ENCODE data around the gene CABP7. TPM values are rescaled to one million over a fixed set of nuclear protein-coding genes. Genes with fewer than 3 reads are reported as not detected.

CABP7 gene
- total RNA-seq, 1 donor from 2014 or later, result not detected

- H3K27ac ChIP-seq, result no peak overlapping the region
- H3K9me3 ChIP-seq, result no peaks in the 10 kb centered on the region
- peaks cover 35% of the 10 kb centered on the region for H3K4me1 ChIP-seq
- no peaks in the 10 kb centered on the region for H3K27me3 ChIP-seq
- TF ChIP-seq POLR2A (IDR thresholded peaks at IDR 0.05) (no peak), POLR2AphosphoS5 (IDR thresholded peaks at IDR 0.05; ENCODE audit: insufficient read depth in 1 of 2, low read depth in 1 of 2) (no peak), CTCF (IDR thresholded peaks at IDR 0.05) (no peak)
- DNase-seq (ENCODE audit: extremely low spot score in 2 of 2), result no peak
- peaks cover 5 to 22% of the 10 kb centered on the region in 2 donors for H3K36me3 ChIP-seq
- H3K4me3 ChIP-seq, result peak overlapping the region; percentile 72 to 77
- intact Hi-C loops (cut with DNase I), result loop anchor here (10.0 kb wide), 1 partner anchor 67 kb away; the partner anchor contains the start of gene ASCC2
Measured at GRCh38 chr22:29768052-29768693, 48.4 kb downstream of the CABP7 start.

GRCh38 chr22:29769723-29770321 is 50.0 kb downstream of the CABP7 start:
- Histone ChIP-seq H3K27me3 (no peaks in the 10 kb centered on the region), H3K9me3 (no peaks in the 10 kb centered on the region), H3K27ac (no peak overlapping the region), H3K36me3 (peaks cover 5 to 22% of the 10 kb centered on the region in 2 donors), H3K4me1 (peaks cover 35% of the 10 kb centered on the region), H3K4me3 (no peak overlapping the region)
- intact Hi-C loops (cut with DNase I), result loop anchor here (10.0 kb wide), 1 partner anchor 65 kb away; the partner anchor contains the start of gene ASCC2
- TF ChIP-seq POLR2AphosphoS5 (IDR thresholded peaks at IDR 0.05; ENCODE audit: insufficient read depth in 1 of 2, low read depth in 1 of 2) (no peak), CTCF (IDR thresholded peaks at IDR 0.05) (no peak), POLR2A (IDR thresholded peaks at IDR 0.05) (no peak)
- no peak for DNase-seq (ENCODE audit: extremely low spot score in 2 of 2)

GRCh38 chr22:29772170-29772641 is 52.4 kb downstream of the CABP7 start:
- Histone ChIP-seq H3K9me3 (no peaks in the 10 kb centered on the region), H3K4me1 (peaks cover 22% of the 10 kb centered on the region), H3K4me3 (no peak overlapping the region), H3K27ac (no peak overlapping the region), H3K36me3 (peaks cover 5 to 22% of the 10 kb centered on the region in 2 donors), H3K27me3 (no peaks in the 10 kb centered on the region)
- DNase-seq (ENCODE audit: extremely low spot score in 2 of 2), result no peak
- TF ChIP-seq POLR2AphosphoS5 (IDR thresholded peaks at IDR 0.05; ENCODE audit: insufficient read depth in 1 of 2, low read depth in 1 of 2), result no peak
- no peak for TF ChIP-seq POLR2A (IDR thresholded peaks at IDR 0.05)
- TF ChIP-seq CTCF (IDR thresholded peaks at IDR 0.05), result no peak
- intact Hi-C loops (cut with DNase I), result no loop called here

GRCh38 chr22:29773233-29773632 is 53.4 kb downstream of the CABP7 start:
- peaks cover 5 to 22% of the 10 kb centered on the region in 2 donors for H3K36me3 ChIP-seq
- TF ChIP-seq POLR2A (IDR thresholded peaks at IDR 0.05), result no peak
- TF ChIP-seq CTCF (IDR thresholded peaks at IDR 0.05), result no peak
- peak in 1 of 2 donors; percentile 44 for TF ChIP-seq POLR2AphosphoS5 (IDR thresholded peaks at IDR 0.05; ENCODE audit: insufficient read depth in 1 of 2, low read depth in 1 of 2)
- H3K4me3 ChIP-seq, result no peak overlapping the region
- no peaks in the 10 kb centered on the region for H3K9me3 ChIP-seq
- H3K4me1 ChIP-seq, result peaks cover 15% of the 10 kb centered on the region
- H3K27me3 ChIP-seq, result no peaks in the 10 kb centered on the region
- intact Hi-C loops (cut with DNase I), result no loop called here
- no peak overlapping the region for H3K27ac ChIP-seq
- DNase-seq (ENCODE audit: extremely low spot score in 2 of 2), result no peak

- intact Hi-C loops (cut with DNase I), result no loop called here
- H3K27ac ChIP-seq, result no peak overlapping the region
- peaks cover 36% of the 10 kb centered on the region for H3K4me1 ChIP-seq
Measured at GRCh38 chr22:29780220-29780619, 60.4 kb downstream of the CABP7 start.

More at GRCh38 chr22:29780220-29780619, 60.4 kb downstream of the CABP7 start:
- TF ChIP-seq CTCF (IDR thresholded peaks at IDR 0.05) (no peak), POLR2AphosphoS5 (IDR thresholded peaks at IDR 0.05; ENCODE audit: insufficient read depth in 1 of 2, low read depth in 1 of 2) (no peak), POLR2A (IDR thresholded peaks at IDR 0.05) (no peak)
- H3K36me3 ChIP-seq, result no peaks in the 10 kb centered on the region
- H3K27me3 ChIP-seq, result no peaks in the 10 kb centered on the region
- no peaks in the 10 kb centered on the region for H3K9me3 ChIP-seq
- DNase-seq (ENCODE audit: extremely low spot score in 2 of 2), result no peak
- no peak overlapping the region for H3K4me3 ChIP-seq

All from vagina (tissue), 2 donors.